ENCODE measurements around the gene RYR2. TPM values are rescaled to one million over a fixed set of nuclear protein-coding genes. Genes with fewer than 3 reads are reported as not detected.

RYR2 gene
- total and polyA plus RNA-seq, 2 experiments from 2014 or later = not detected

- no peaks in the 10 kb centered on the region for H4K20me1 ChIP-seq (ENCODE audit: insufficient read depth)
- no peaks in the 10 kb centered on the region for H3K79me2 ChIP-seq (ENCODE audit: insufficient read depth)
- no peak overlapping the region for H3K4me3 ChIP-seq
- 15 to 16% methylated on average over 5 of the region's 5 CpGs for WGBS, 2 experiments (ENCODE audit: low coverage in 1 of 2, low lambda C conversion rate in 2 of 2, missing lambda C conversion rate in 2 of 2)
- no peaks in the 10 kb centered on the region for H3K36me3 ChIP-seq (ENCODE audit: low read depth)
- H3K27me3 ChIP-seq (replicated peaks; ENCODE audit: insufficient read depth) = no peaks in the 10 kb centered on the region
- no peaks in the 10 kb centered on the region for H3K9me2 ChIP-seq (ENCODE audit: insufficient read depth)
- H3K27ac ChIP-seq = no peak overlapping the region
- no peak overlapping the region for H3K4me2 ChIP-seq (ENCODE audit: unreplicated experiment)
- no peaks in the 10 kb centered on the region for H3K9me3 ChIP-seq (ENCODE audit: low read depth)
- no peak overlapping the region for H2AFZ ChIP-seq
- no peaks in the 10 kb centered on the region for H3K4me1 ChIP-seq (ENCODE audit: insufficient read depth)
- TF ChIP-seq EZH2phosphoT487 (IDR thresholded peaks at IDR 0.05; ENCODE audit: insufficient read depth, low read depth) (no peak), EZH2 (IDR thresholded peaks at IDR 0.05; ENCODE audit: insufficient read depth, poor library complexity, severe bottlenecking) (no peak)
- no peak overlapping the region for H3K9ac ChIP-seq
- in situ Hi-C loops (cut with MboI) = no loop called here
- H3F3A ChIP-seq (ENCODE audit: insufficient read depth) = no peaks in the 10 kb centered on the region
- DNase-seq = no peak
Measured at GRCh38 chr1:237737938-237738610, 696.1 kb downstream of the RYR2 start.

GRCh38 chr1:237740846-237741245 is 698.9 kb downstream of the RYR2 start:
- no peak overlapping the region for H3K4me2 ChIP-seq (ENCODE audit: unreplicated experiment)
- DNase-seq = no peak
- H3K4me3 ChIP-seq = no peak overlapping the region
- H3F3A ChIP-seq (ENCODE audit: insufficient read depth) = no peaks in the 10 kb centered on the region
- H3K9me3 ChIP-seq (ENCODE audit: low read depth) = no peaks in the 10 kb centered on the region
- in situ Hi-C loops (cut with MboI) = no loop called here
- no peaks in the 10 kb centered on the region for H3K79me2 ChIP-seq (ENCODE audit: insufficient read depth)
- H3K27ac ChIP-seq = no peak overlapping the region
- no peak overlapping the region for H2AFZ ChIP-seq
- TF ChIP-seq EZH2 (IDR thresholded peaks at IDR 0.05; ENCODE audit: insufficient read depth, poor library complexity, severe bottlenecking) = no peak
- no peak for TF ChIP-seq EZH2phosphoT487 (IDR thresholded peaks at IDR 0.05; ENCODE audit: insufficient read depth, low read depth)
- H3K4me1 ChIP-seq (ENCODE audit: insufficient read depth) = no peaks in the 10 kb centered on the region
- H3K9me2 ChIP-seq (ENCODE audit: insufficient read depth) = no peaks in the 10 kb centered on the region
- no peak overlapping the region for H3K9ac ChIP-seq
- WGBS, 2 experiments (ENCODE audit: low coverage in 1 of 2, low lambda C conversion rate in 2 of 2, missing lambda C conversion rate in 2 of 2) = 3 to 7% methylated on average over 3 of the region's 3 CpGs
- H3K36me3 ChIP-seq (ENCODE audit: low read depth) = no peaks in the 10 kb centered on the region
- no peaks in the 10 kb centered on the region for H4K20me1 ChIP-seq (ENCODE audit: insufficient read depth)
- no peaks in the 10 kb centered on the region for H3K27me3 ChIP-seq (replicated peaks; ENCODE audit: insufficient read depth)

GRCh38 chr1:237745545-237745944 is 703.6 kb downstream of the RYR2 start:
- Histone ChIP-seq H3K4me3 (no peak overlapping the region), H3K4me1 (ENCODE audit: insufficient read depth) (no peaks in the 10 kb centered on the region), H3K79me2 (ENCODE audit: insufficient read depth) (no peaks in the 10 kb centered on the region), H3K27ac (no peak overlapping the region), H2AFZ (no peak overlapping the region), H3K9me3 (ENCODE audit: low read depth) (no peaks in the 10 kb centered on the region), H3K9ac (no peak overlapping the region), H3F3A (ENCODE audit: insufficient read depth) (no peaks in the 10 kb centered on the region), H3K27me3 (replicated peaks; ENCODE audit: insufficient read depth) (no peaks in the 10 kb centered on the region), H3K4me2 (ENCODE audit: unreplicated experiment) (no peak overlapping the region), H3K9me2 (ENCODE audit: insufficient read depth) (no peaks in the 10 kb centered on the region), H4K20me1 (ENCODE audit: insufficient read depth) (no peaks in the 10 kb centered on the region), H3K36me3 (ENCODE audit: low read depth) (no peaks in the 10 kb centered on the region)
- whole genome bisulfite sequencing, 2 experiments (ENCODE audit: low coverage in 1 of 2, low lambda C conversion rate in 2 of 2, missing lambda C conversion rate in 2 of 2) = 29 to 35% methylated on average over 4 of the region's 4 CpGs
- DNase-seq = no peak
- TF ChIP-seq EZH2phosphoT487 (IDR thresholded peaks at IDR 0.05; ENCODE audit: insufficient read depth, low read depth) (no peak), EZH2 (IDR thresholded peaks at IDR 0.05; ENCODE audit: insufficient read depth, poor library complexity, severe bottlenecking) (no peak)
- in situ Hi-C loops (cut with MboI) = no loop called here

- Histone ChIP-seq H3K27ac (no peak overlapping the region), H3K4me2 (ENCODE audit: unreplicated experiment) (no peak overlapping the region), H3K9me3 (ENCODE audit: low read depth) (no peaks in the 10 kb centered on the region), H2AFZ (no peak overlapping the region), H4K20me1 (ENCODE audit: insufficient read depth) (no peaks in the 10 kb centered on the region), H3K9me2 (ENCODE audit: insufficient read depth) (no peaks in the 10 kb centered on the region), H3F3A (ENCODE audit: insufficient read depth) (no peaks in the 10 kb centered on the region), H3K27me3 (replicated peaks; ENCODE audit: insufficient read depth) (no peaks in the 10 kb centered on the region), H3K4me3 (no peak overlapping the region), H3K9ac (no peak overlapping the region), H3K79me2 (ENCODE audit: insufficient read depth) (no peaks in the 10 kb centered on the region), H3K4me1 (ENCODE audit: insufficient read depth) (no peaks in the 10 kb centered on the region), H3K36me3 (ENCODE audit: low read depth) (no peaks in the 10 kb centered on the region)
- WGBS, 2 experiments (ENCODE audit: low coverage in 1 of 2, low lambda C conversion rate in 2 of 2, missing lambda C conversion rate in 2 of 2) = 0 to 3% methylated on average over 2 of the region's 2 CpGs
- in situ Hi-C loops (cut with MboI) = no loop called here
- no peak for DNase-seq
- TF ChIP-seq EZH2 (IDR thresholded peaks at IDR 0.05; ENCODE audit: insufficient read depth, poor library complexity, severe bottlenecking) (no peak), EZH2phosphoT487 (IDR thresholded peaks at IDR 0.05; ENCODE audit: insufficient read depth, low read depth) (no peak)
Measured at GRCh38 chr1:237748171-237748960, 706.4 kb downstream of the RYR2 start.
